ENCODE results near the gene CLN6. TPM values are rescaled to one million over a fixed set of nuclear protein-coding genes. Genes with fewer than 3 reads are reported as not detected.

The CLN6 gene
- total RNA-seq, 1 donor from 2014 or later = 37.5 TPM

DNA sequence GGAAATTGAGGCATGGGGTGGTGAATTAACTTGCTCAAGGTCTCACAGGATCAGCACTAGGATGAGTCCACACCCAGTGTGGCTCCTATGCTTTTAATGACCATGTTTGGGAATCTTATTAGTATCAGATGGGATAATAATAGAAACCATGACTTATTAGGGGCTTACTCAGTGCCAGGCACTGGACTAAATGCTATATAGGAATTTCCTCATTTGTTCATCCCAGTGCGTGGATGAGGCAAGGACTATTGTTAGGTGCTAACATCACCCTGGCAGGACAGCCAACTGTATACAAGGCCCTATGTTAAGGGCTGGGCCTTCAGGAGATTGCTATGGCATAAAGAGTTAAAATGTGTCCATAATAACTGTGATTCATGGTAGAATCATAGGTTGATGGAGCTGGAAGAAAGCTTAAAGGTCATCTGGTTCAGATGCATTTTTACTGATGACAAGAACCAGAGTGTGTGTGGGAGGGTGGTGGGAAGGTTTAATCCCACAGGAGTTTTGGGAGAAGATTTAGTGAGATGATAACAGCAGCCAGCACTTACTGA, 43.3 kb upstream of the CLN6 start:
- intact Hi-C loops (cut with micrococcal nuclease) = loop anchor here (10.0 kb wide), 1 partner anchor 892 kb away; the partner anchor contains the start of gene GLCE
- H3K9me3 Mint-ChIP-seq = no peaks in the 10 kb centered on the region
- DNase-seq = no peak
- H3K27me3 Mint-ChIP-seq = peaks cover 10% of the 10 kb centered on the region
- no peaks in the 10 kb centered on the region for H3K36me3 Mint-ChIP-seq (ENCODE audit: low read depth)
- TF ChIP-seq, protein P1, sequence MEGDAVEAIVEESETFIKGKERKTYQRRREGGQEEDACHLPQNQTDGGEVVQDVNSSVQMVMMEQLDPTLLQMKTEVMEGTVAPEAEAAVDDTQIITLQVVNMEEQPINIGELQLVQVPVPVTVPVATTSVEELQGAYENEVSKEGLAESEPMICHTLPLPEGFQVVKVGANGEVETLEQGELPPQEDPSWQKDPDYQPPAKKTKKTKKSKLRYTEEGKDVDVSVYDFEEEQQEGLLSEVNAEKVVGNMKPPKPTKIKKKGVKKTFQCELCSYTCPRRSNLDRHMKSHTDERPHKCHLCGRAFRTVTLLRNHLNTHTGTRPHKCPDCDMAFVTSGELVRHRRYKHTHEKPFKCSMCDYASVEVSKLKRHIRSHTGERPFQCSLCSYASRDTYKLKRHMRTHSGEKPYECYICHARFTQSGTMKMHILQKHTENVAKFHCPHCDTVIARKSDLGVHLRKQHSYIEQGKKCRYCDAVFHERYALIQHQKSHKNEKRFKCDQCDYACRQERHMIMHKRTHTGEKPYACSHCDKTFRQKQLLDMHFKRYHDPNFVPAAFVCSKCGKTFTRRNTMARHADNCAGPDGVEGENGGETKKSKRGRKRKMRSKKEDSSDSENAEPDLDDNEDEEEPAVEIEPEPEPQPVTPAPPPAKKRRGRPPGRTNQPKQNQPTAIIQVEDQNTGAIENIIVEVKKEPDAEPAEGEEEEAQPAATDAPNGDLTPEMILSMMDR (IDR thresholded peaks at IDR 0.05) = no peak
- ATAC-seq (ENCODE audit: low read depth) = no peak
- H3K4me1 Mint-ChIP-seq = peaks cover 12% of the 10 kb centered on the region
- CTCF ChIA-PET = no interaction called here
- no peak overlapping the region for H3K4me3 Mint-ChIP-seq
- POLR2A ChIA-PET = no interaction called here
- H3K27ac Mint-ChIP-seq = no peak overlapping the region

GRCh38 chr15:68271854-68272471, 42.4 kb upstream of the CLN6 start:
- Mint-ChIP-seq H3K27me3 (peaks cover 12% of the 10 kb centered on the region), H3K4me3 (no peak overlapping the region), H3K36me3 (ENCODE audit: low read depth) (no peaks in the 10 kb centered on the region), H3K9me3 (no peaks in the 10 kb centered on the region), H3K27ac (no peak overlapping the region), H3K4me1 (peaks cover 7% of the 10 kb centered on the region)
- TF ChIP-seq, protein P1 (IDR thresholded peaks at IDR 0.05) = no peak
- ATAC-seq (ENCODE audit: low read depth) = no peak
- ChIA-PET POLR2A (no interaction called here), CTCF (no interaction called here)
- DNase-seq = no peak
- intact Hi-C loops (cut with micrococcal nuclease) = loop anchor here (10.0 kb wide), 1 partner anchor 893 kb away; the partner anchor contains the start of gene GLCE

DNA sequence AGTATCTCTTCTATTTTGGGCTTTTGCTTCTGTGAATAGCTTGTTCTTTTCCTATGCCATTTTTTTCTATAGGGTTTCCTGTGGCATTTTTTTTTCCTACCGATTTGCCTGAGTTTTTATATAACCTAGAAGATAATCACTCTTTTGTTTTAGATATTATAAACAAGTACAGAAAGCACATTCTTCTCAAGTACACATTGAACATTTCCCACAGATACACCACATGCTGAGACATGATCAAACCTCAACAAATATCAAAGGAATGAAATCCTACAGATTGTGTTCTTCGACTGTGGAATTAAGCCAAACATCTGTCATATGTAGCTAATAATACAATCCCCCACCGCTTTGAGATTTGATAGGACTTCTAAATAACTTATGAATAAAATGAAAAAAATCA, 38.9 kb upstream of the CLN6 start:
- no peaks in the 10 kb centered on the region for H3K9me3 Mint-ChIP-seq
- H3K27ac Mint-ChIP-seq = no peak overlapping the region
- H3K4me3 Mint-ChIP-seq = no peak overlapping the region
- POLR2A ChIA-PET = no interaction called here
- TF ChIP-seq, protein P1 (IDR thresholded peaks at IDR 0.05) = no peak
- no peaks in the 10 kb centered on the region for H3K36me3 Mint-ChIP-seq (ENCODE audit: low read depth)
- intact Hi-C loops (cut with micrococcal nuclease) = no loop called here
- CTCF ChIA-PET = no interaction called here
- no peaks in the 10 kb centered on the region for H3K4me1 Mint-ChIP-seq
- H3K27me3 Mint-ChIP-seq = peaks cover 21% of the 10 kb centered on the region
- no peak for DNase-seq
- no peak for ATAC-seq (ENCODE audit: low read depth)

DNA sequence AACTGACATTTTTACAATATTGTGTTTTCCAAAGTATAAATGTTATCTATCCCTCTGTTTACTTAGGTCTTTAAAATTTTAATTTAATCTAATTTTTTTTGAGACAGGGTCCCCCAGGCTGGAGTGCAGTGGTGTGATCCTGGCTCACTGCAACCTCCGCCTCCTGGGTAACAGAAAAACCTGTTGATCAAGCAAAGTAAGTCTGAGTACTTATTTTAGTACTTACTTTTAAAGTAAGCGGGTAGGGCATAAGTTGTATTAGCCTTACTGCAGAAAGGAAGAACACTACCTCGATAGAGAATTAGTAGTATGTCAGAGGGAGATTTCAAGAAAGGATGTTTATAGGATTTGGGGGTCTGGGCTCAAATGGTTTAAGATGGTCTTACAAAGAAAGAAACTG, 36.1 kb upstream of the CLN6 start:
- DNase-seq (no peak), ATAC-seq (ENCODE audit: low read depth) (no peak)
- Mint-ChIP-seq H3K4me1 (no peaks in the 10 kb centered on the region), H3K27me3 (peaks cover 35% of the 10 kb centered on the region), H3K36me3 (ENCODE audit: low read depth) (no peaks in the 10 kb centered on the region), H3K4me3 (no peak overlapping the region), H3K9me3 (no peaks in the 10 kb centered on the region), H3K27ac (no peak overlapping the region)
- POLR2A ChIA-PET = no interaction called here
- intact Hi-C loops (cut with micrococcal nuclease) = no loop called here
- TF ChIP-seq, protein P1 (IDR thresholded peaks at IDR 0.05) = no peak
- CTCF ChIA-PET = no interaction called here

GRCh38 chr15:68265081-68265480, 35.6 kb upstream of the CLN6 start:
- Mint-ChIP-seq H3K27me3 (peaks cover 35% of the 10 kb centered on the region), H3K4me1 (no peaks in the 10 kb centered on the region), H3K4me3 (no peak overlapping the region), H3K36me3 (ENCODE audit: low read depth) (no peaks in the 10 kb centered on the region), H3K9me3 (no peaks in the 10 kb centered on the region), H3K27ac (no peak overlapping the region)
- ChIA-PET POLR2A (no interaction called here), CTCF (interaction anchor here (1.4 kb wide), 1 partner anchor 12 kb away, joined by 4 read pairs; no protein-coding TSS in a partner anchor)
- no peak for ATAC-seq (ENCODE audit: low read depth)
- intact Hi-C loops (cut with micrococcal nuclease) = no loop called here
- DNase-seq = no peak
- TF ChIP-seq, protein P1 (IDR thresholded peaks at IDR 0.05) = no peak

All from activated B cell treated with CpG ODN at 0.5 μM for 24 hours (primary cell).